ENCODE data around the gene CFDP1. TPM values are rescaled to one million over a fixed set of nuclear protein-coding genes. Genes with fewer than 3 reads are reported as not detected.
A peak's percentile ranks its signal among the peaks of the same experiment; 100 is the strongest.

CFDP1 gene
- total and polyA plus RNA-seq, 2 of the 13 experiments (the other 11 are each of a cell fraction or from before 2014, with no cell fraction given) = 78.6 to 153 TPM

- TF ChIP-seq ZNF180 (CRISPR knock-in tag; IDR thresholded peaks at IDR 0.05; ENCODE audit: borderline replicate concordance, low read depth) (no peak), DNMT3B (CRISPR knock-in tag; conservative IDR thresholded peaks at IDR 0.05) (no peak), TFAP4 (IDR thresholded peaks at IDR 0.05; ENCODE audit: borderline replicate concordance, low read depth) (peak; percentile 9; the same call in 1 of the 2 replicates), ZBTB49 (CRISPR knock-in tag; IDR thresholded peaks at IDR 0.05; ENCODE audit: borderline replicate concordance) (peak; percentile 77), ZNF441 (CRISPR knock-in tag; IDR thresholded peaks at IDR 0.05; ENCODE audit: borderline replicate concordance) (no peak; the same call in none of the 2 replicates), YEATS2 (CRISPR knock-in tag; IDR thresholded peaks at IDR 0.05; ENCODE audit: borderline replicate concordance) (no peak), TRIM24 (CRISPR knock-in tag; IDR thresholded peaks at IDR 0.05) (no peak), ZNF878 (CRISPR knock-in tag; IDR thresholded peaks at IDR 0.05) (no peak), ZNF703 (CRISPR knock-in tag; IDR thresholded peaks at IDR 0.05; ENCODE audit: borderline replicate concordance) (0 out of 2 replicates have a peak, but pooled peaks have one; percentile 33), ZNF543 (CRISPR knock-in tag; IDR thresholded peaks at IDR 0.05) (peak; percentile 67; the same call in 1 of the 2 replicates), TBP (CRISPR knock-in tag; IDR thresholded peaks at IDR 0.05) (no peak; the same call in 1 of the 2 replicates), XBP1 (CRISPR knock-in tag; IDR thresholded peaks at IDR 0.05) (no peak), NFYC (CRISPR knock-in tag; IDR thresholded peaks at IDR 0.05) (no peak), POGK (CRISPR knock-in tag; conservative IDR thresholded peaks at IDR 0.05) (peak; percentile 93), ARHGAP35 (CRISPR knock-in tag; IDR thresholded peaks at IDR 0.05; ENCODE audit: borderline replicate concordance) (no peak), PRDM4 (CRISPR knock-in tag; IDR thresholded peaks at IDR 0.05; ENCODE audit: borderline replicate concordance) (no peak)
- TF ChIP-seq, protein P1, sequence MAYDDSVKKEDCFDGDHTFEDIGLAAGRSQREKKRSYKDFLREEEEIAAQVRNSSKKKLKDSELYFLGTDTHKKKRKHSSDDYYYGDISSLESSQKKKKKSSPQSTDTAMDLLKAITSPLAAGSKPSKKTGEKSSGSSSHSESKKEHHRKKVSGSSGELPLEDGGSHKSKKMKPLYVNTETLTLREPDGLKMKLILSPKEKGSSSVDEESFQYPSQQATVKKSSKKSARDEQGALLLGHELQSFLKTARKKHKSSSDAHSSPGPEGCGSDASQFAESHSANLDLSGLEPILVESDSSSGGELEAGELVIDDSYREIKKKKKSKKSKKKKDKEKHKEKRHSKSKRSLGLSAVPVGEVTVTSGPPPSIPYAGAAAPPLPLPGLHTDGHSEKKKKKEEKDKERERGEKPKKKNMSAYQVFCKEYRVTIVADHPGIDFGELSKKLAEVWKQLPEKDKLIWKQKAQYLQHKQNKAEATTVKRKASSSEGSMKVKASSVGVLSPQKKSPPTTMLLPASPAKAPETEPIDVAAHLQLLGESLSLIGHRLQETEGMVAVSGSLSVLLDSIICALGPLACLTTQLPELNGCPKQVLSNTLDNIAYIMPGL (CRISPR knock-in tag; IDR thresholded peaks at IDR 0.05; ENCODE audit: borderline replicate concordance in 1 of 2, low read depth in 1 of 2) = peak; percentile 88
Observed at GRCh38 chr16:75265911-75266701, 167.2 kb downstream of the CFDP1 start (continued).

All from HepG2 (cell line).